ENCODE data around the gene NDUFAF8.

NDUFAF8 gene

GRCh38 chr17:81245665-81246342 is 6.7 kb downstream of the NDUFAF8 start:
- peaks cover 2% of the 10 kb centered on the region for H3K4me1 ChIP-seq (ENCODE audit: insufficient read depth, low read length)
- H3K9ac ChIP-seq (ENCODE audit: low read length) = no peak overlapping the region
- no peaks in the 10 kb centered on the region for H3K27me3 ChIP-seq (ENCODE audit: control insufficient read depth in 1 of 2, insufficient read depth in 2 of 2, low read length in 2 of 2)
- H3K4me3 ChIP-seq (ENCODE audit: low read depth in 1 of 2, low read length in 2 of 2) = no peak overlapping the region
- no peak overlapping the region for H3K27ac ChIP-seq (ENCODE audit: low read depth, low read length)
- peaks cover 7% of the 10 kb centered on the region for H3K36me3 ChIP-seq (ENCODE audit: insufficient read depth, low read length)
- H3K9me3 ChIP-seq (ENCODE audit: low read length) = no peaks in the 10 kb centered on the region

- Histone ChIP-seq H3K36me3 (ENCODE audit: insufficient read depth, low read length) (peaks cover 12% of the 10 kb centered on the region), H3K9me3 (ENCODE audit: low read length) (no peaks in the 10 kb centered on the region), H3K9ac (ENCODE audit: low read length) (no peak overlapping the region)
Observed at GRCh38 chr17:81246343-81246670, 7.2 kb downstream of the NDUFAF8 start.

GRCh38 chr17:81246679-81247338 is 7.7 kb downstream of the NDUFAF8 start:
- H3K27me3 ChIP-seq (ENCODE audit: control insufficient read depth in 1 of 2, insufficient read depth in 2 of 2, low read length in 2 of 2) = no peaks in the 10 kb centered on the region
- no peaks in the 10 kb centered on the region for H3K4me1 ChIP-seq (ENCODE audit: insufficient read depth, low read length)
- no peak overlapping the region for H3K9ac ChIP-seq (ENCODE audit: low read length)
- H3K27ac ChIP-seq (ENCODE audit: low read depth, low read length) = no peak overlapping the region
- no peak overlapping the region for H3K4me3 ChIP-seq (ENCODE audit: low read depth in 1 of 2, low read length in 2 of 2)
- H3K36me3 ChIP-seq (ENCODE audit: insufficient read depth, low read length) = peaks cover 14% of the 10 kb centered on the region
- no peaks in the 10 kb centered on the region for H3K9me3 ChIP-seq (ENCODE audit: low read length)

More at GRCh38 chr17:81246343-81246670, 7.2 kb downstream of the NDUFAF8 start:
- Histone ChIP-seq H3K4me1 (ENCODE audit: insufficient read depth, low read length) (no peaks in the 10 kb centered on the region), H3K27me3 (ENCODE audit: control insufficient read depth in 1 of 2, insufficient read depth in 2 of 2, low read length in 2 of 2) (no peaks in the 10 kb centered on the region), H3K4me3 (ENCODE audit: low read depth in 1 of 2, low read length in 2 of 2) (no peak overlapping the region), H3K27ac (ENCODE audit: low read depth, low read length) (no peak overlapping the region)

- Histone ChIP-seq H3K27ac (ENCODE audit: low read depth, low read length) (no peak overlapping the region), H3K36me3 (ENCODE audit: insufficient read depth, low read length) (peaks cover 21% of the 10 kb centered on the region), H3K9me3 (ENCODE audit: low read length) (no peaks in the 10 kb centered on the region), H3K27me3 (ENCODE audit: control insufficient read depth in 1 of 2, insufficient read depth in 2 of 2, low read length in 2 of 2) (no peaks in the 10 kb centered on the region), H3K9ac (ENCODE audit: low read length) (no peak overlapping the region), H3K4me1 (ENCODE audit: insufficient read depth, low read length) (no peaks in the 10 kb centered on the region), H3K4me3 (ENCODE audit: low read depth in 1 of 2, low read length in 2 of 2) (no peak overlapping the region)
Observed at GRCh38 chr17:81247339-81247990, 8.3 kb downstream of the NDUFAF8 start.

- Histone ChIP-seq H3K9ac (ENCODE audit: low read length) (no peak overlapping the region), H3K4me3 (ENCODE audit: low read depth in 1 of 2, low read length in 2 of 2) (no peak overlapping the region), H3K36me3 (ENCODE audit: insufficient read depth, low read length) (peaks cover 25% of the 10 kb centered on the region), H3K9me3 (ENCODE audit: low read length) (no peaks in the 10 kb centered on the region), H3K27me3 (ENCODE audit: control insufficient read depth in 1 of 2, insufficient read depth in 2 of 2, low read length in 2 of 2) (no peaks in the 10 kb centered on the region), H3K4me1 (ENCODE audit: insufficient read depth, low read length) (no peaks in the 10 kb centered on the region), H3K27ac (ENCODE audit: low read depth, low read length) (no peak overlapping the region)
Observed at GRCh38 chr17:81248649-81249048, 9.5 kb downstream of the NDUFAF8 start.

- peaks cover 25% of the 10 kb centered on the region for H3K36me3 ChIP-seq (ENCODE audit: insufficient read depth, low read length)
- H3K4me3 ChIP-seq (ENCODE audit: low read depth in 1 of 2, low read length in 2 of 2) = no peak overlapping the region
- H3K27me3 ChIP-seq (ENCODE audit: control insufficient read depth in 1 of 2, insufficient read depth in 2 of 2, low read length in 2 of 2) = no peaks in the 10 kb centered on the region
- no peak overlapping the region for H3K9ac ChIP-seq (ENCODE audit: low read length)
- H3K4me1 ChIP-seq (ENCODE audit: insufficient read depth, low read length) = no peaks in the 10 kb centered on the region
- no peak overlapping the region for H3K27ac ChIP-seq (ENCODE audit: low read depth, low read length)
- no peaks in the 10 kb centered on the region for H3K9me3 ChIP-seq (ENCODE audit: low read length)
Observed at GRCh38 chr17:81249223-81250040, 10.3 kb downstream of the NDUFAF8 start.

- Histone ChIP-seq H3K27me3 (ENCODE audit: control insufficient read depth in 1 of 2, insufficient read depth in 2 of 2, low read length in 2 of 2) (no peaks in the 10 kb centered on the region), H3K36me3 (ENCODE audit: insufficient read depth, low read length) (peaks cover 25% of the 10 kb centered on the region), H3K27ac (ENCODE audit: low read depth, low read length) (no peak overlapping the region), H3K9ac (ENCODE audit: low read length) (no peak overlapping the region), H3K4me1 (ENCODE audit: insufficient read depth, low read length) (peaks cover 10% of the 10 kb centered on the region), H3K4me3 (ENCODE audit: low read depth in 1 of 2, low read length in 2 of 2) (no peak overlapping the region), H3K9me3 (ENCODE audit: low read length) (no peaks in the 10 kb centered on the region)
Observed at GRCh38 chr17:81250286-81251093, 11.4 kb downstream of the NDUFAF8 start.

GRCh38 chr17:81251094-81251708 is 12.1 kb downstream of the NDUFAF8 start:
- H3K9ac ChIP-seq (ENCODE audit: low read length) = no peak overlapping the region
- H3K27ac ChIP-seq (ENCODE audit: low read depth, low read length) = no peak overlapping the region

GRCh38 chr17:81251709-81252301 is 12.7 kb downstream of the NDUFAF8 start:
- Histone ChIP-seq H3K4me3 (ENCODE audit: low read depth in 1 of 2, low read length in 2 of 2) (no peak overlapping the region), H3K4me1 (ENCODE audit: insufficient read depth, low read length) (peaks cover 12% of the 10 kb centered on the region), H3K27ac (ENCODE audit: low read depth, low read length) (no peak overlapping the region)

More at GRCh38 chr17:81251094-81251708, 12.1 kb downstream of the NDUFAF8 start:
- H3K9me3 ChIP-seq (ENCODE audit: low read length) = no peaks in the 10 kb centered on the region
- H3K36me3 ChIP-seq (ENCODE audit: insufficient read depth, low read length) = peaks cover 25% of the 10 kb centered on the region
- H3K4me1 ChIP-seq (ENCODE audit: insufficient read depth, low read length) = peaks cover 12% of the 10 kb centered on the region
- H3K27me3 ChIP-seq (ENCODE audit: control insufficient read depth in 1 of 2, insufficient read depth in 2 of 2, low read length in 2 of 2) = no peaks in the 10 kb centered on the region
- H3K4me3 ChIP-seq (ENCODE audit: low read depth in 1 of 2, low read length in 2 of 2) = no peak overlapping the region

GRCh38 chr17:81252326-81252986 is 13.3 kb downstream of the NDUFAF8 start:
- Histone ChIP-seq H3K27me3 (ENCODE audit: control insufficient read depth in 1 of 2, insufficient read depth in 2 of 2, low read length in 2 of 2) (no peaks in the 10 kb centered on the region), H3K27ac (ENCODE audit: low read depth, low read length) (no peak overlapping the region), H3K4me1 (ENCODE audit: insufficient read depth, low read length) (peaks cover 12% of the 10 kb centered on the region), H3K9me3 (ENCODE audit: low read length) (no peaks in the 10 kb centered on the region), H3K4me3 (ENCODE audit: low read depth in 1 of 2, low read length in 2 of 2) (no peak overlapping the region), H3K9ac (ENCODE audit: low read length) (no peak overlapping the region), H3K36me3 (ENCODE audit: insufficient read depth, low read length) (peaks cover 25% of the 10 kb centered on the region)

More at GRCh38 chr17:81251709-81252301, 12.7 kb downstream of the NDUFAF8 start:
- Histone ChIP-seq H3K27me3 (ENCODE audit: control insufficient read depth in 1 of 2, insufficient read depth in 2 of 2, low read length in 2 of 2) (no peaks in the 10 kb centered on the region), H3K9me3 (ENCODE audit: low read length) (no peaks in the 10 kb centered on the region), H3K36me3 (ENCODE audit: insufficient read depth, low read length) (peaks cover 25% of the 10 kb centered on the region), H3K9ac (ENCODE audit: low read length) (no peak overlapping the region)

All from muscle layer of colon (tissue), 2 donors.